Eye (tissue), 1 donor: Measurements from ENCODE around the gene GPR15.

Experiments
- DNase-seq: peaks from one replicate; pipeline ENCODE4 v3.0.0-alpha.2; 2015

GPR15 gene

DNA sequence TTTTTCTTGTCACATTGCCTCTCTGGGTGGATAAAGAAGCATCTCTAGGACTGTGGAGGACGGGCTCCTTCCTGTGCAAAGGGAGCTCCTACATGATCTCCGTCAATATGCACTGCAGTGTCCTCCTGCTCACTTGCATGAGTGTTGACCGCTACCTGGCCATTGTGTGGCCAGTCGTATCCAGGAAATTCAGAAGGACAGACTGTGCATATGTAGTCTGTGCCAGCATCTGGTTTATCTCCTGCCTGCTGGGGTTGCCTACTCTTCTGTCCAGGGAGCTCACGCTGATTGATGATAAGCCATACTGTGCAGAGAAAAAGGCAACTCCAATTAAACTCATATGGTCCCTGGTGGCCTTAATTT is 478 bp downstream of the GPR15 start:
- DNase-seq: no peak

DNA sequence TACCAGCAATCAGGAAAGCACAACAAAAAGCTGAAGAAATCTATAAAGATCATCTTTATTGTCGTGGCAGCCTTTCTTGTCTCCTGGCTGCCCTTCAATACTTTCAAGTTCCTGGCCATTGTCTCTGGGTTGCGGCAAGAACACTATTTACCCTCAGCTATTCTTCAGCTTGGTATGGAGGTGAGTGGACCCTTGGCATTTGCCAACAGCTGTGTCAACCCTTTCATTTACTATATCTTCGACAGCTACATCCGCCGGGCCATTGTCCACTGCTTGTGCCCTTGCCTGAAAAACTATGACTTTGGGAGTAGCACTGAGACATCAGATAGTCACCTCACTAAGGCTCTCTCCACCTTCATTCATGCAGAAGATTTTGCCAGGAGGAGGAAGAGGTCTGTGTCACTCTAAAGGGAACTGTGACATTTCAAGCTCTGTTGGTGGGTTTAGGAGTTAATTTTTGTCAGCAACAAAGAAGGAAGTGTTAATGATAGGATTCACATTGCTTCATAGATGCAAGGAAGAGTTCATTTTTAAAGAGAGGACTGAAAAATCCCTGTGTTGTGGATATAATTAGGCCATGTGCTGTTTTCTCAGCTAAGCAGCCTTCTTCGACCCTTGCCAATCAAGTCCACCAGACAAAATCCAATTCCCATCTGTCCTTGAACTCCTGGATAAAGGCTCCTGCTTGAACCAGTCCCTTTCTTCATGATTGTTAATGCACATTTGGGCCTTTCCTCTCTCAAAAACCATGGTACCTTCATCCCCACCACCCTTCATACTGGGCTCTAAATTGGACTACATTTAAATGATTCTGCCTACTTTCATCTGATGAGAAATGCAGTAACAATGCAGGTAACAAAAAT is 1.2 kb downstream of the GPR15 start:
- no peak for DNase-seq

DNA sequence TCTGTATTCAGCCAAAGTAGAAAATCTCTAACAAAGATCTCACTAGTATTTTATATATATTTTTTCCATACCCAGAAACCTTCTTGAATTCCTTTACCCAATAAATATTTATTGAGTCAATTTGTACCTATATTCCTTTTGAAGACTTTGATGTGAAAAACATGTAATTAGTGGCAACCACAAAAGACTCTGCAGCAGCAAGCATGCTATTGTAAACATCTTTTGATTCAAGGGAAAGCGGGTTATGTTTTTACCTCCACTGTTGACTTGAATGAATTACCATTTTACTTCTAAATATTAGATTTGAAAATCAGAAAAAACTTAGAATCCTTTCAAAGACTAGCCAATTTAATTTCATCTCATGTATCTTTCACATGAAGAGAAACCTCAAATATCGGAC is 2.4 kb downstream of the GPR15 start:
- no peak for DNase-seq

DNA sequence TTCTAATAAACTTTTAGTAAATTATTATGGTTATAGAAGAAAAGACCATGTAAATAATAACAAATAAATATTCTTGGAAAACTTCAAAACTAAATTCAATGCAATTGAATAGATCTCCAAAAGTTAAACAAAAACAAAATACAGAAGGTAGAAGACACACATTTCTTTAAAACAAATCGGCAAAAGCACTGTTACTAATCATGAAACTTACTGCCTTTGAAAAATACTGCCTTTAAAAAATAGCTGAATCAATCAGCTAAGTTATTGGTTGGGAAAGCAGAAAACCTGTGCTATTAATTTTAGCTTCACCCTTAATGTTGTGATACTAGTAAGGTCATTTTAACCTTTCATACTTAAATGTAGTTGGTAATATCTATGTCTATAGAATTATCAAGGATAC is 3.0 kb downstream of the GPR15 start:
- DNase-seq: no peak

DNA sequence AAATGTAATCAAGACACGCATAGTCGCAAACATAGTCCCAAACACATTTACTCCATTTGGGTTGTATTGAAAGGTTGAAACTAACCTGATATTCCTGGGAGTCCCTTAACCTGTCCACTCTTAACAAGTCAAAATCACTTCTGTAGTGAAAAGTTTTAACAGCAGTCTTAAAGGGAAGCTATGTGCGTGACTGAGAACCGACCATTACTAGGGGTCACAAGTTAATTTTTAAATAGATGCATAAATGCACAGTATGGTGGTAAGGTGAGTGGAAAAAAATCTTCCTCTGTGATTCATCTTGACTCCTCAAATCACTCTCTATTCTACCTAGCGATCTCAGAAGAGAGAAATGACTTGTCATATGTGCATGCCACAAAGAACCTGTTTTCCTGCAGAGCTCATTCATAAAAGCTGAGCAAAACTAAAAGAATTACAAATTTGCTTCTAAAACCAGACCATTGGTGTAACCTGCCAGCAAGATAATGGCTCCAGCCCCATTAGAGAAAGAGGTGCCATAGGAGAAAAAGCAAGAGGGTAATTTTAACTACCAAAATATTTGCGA is 4.8 kb downstream of the GPR15 start:
- no peak for DNase-seq

DNA sequence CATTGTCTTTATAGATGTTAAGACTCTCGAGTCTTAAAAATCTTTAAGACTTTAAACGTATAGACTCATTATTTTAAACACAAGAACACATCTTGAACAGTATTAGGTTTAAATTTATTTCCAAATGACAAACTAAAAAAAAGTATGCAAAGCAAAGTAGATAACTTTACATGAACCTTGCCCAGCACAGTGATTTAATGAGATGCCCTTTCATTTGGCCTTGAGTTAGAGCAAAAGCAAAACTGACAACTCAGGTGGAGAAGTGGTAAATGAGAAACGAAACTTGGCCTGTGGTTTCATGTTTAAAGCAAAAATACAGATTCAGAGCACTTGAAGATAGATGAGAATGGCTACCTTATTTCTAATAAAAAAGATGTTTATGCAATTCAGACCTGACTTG is 8.6 kb downstream of the GPR15 start:
- no peak for DNase-seq

DNA sequence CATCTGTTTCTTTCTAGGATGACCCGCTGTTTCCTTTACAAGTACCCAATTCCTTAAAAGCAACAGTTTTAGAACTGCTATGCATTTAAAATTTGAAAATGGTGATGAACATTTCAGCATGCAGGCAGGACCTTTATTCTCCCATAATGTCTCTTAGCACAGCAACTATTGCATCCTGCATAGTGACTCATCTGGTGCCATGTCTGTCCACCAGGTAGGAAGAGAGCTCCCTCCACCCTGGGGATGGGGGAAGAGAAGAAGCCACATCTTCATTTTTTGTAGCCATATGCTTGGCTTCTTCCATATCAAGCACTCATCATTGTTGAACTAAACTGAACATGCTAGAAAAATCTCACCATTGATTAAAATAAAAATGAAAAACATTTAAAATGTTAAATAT is 9.9 kb downstream of the GPR15 start:
- no peak for DNase-seq

DNA sequence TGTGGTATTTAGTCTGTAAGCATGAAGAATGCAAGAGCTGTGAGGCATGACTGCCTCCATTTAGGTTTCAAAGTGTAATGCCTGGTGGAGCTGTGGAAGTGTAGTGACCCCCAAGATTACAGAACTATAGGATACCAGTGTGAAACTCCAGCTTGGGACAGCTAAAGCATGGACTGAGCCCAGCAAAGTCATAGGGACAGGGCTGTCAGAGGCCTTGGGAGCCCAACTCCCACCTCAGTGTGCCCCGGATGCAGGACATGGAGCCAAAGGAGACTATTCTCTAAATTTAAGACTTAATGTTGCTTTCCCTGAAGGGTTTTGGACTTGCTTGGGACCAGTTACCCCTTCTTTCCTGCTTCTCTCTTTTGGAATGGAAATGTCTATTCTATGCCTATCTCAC is 10.8 kb downstream of the GPR15 start:
- DNase-seq: no peak

DNA sequence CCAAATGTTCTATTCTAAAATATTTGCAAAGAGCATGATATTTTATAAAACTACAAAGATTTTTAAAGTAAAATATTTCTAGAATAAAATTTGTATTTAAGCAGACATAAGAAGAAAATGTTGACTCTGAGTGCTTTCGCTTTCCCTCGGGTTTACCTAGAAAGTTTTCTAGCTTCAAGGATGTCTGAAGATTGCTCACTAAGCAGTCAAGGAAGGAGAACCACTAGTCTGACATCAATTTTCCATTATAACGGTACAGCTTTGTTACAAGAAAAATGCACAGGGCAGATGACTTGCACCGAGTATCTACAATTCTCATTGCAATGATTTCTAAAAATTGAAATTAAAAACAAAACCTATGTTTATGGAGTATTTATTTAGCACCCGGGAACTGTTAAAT is 14.2 kb downstream of the GPR15 start:
- DNase-seq: no peak

DNA sequence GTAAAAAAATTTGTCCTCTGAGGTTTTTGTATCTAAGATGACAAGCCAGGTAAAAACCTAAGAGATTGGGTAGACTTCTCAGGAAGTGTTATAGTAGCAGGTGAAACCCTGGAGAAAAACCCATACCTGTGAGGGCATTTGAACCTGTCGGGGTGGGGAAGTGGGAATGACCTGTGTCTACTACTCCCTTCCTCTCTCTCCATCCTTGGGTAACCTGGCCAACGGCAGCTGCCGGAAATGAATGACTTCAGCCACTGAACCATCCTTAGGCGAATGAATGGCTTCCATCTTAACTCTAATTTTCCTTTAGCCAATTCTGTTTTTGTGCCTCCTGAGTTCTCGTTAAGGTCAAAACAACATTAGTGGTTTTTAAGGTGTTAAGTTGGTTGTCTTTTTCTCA is 16.8 kb downstream of the GPR15 start:
- no peak for DNase-seq

DNA sequence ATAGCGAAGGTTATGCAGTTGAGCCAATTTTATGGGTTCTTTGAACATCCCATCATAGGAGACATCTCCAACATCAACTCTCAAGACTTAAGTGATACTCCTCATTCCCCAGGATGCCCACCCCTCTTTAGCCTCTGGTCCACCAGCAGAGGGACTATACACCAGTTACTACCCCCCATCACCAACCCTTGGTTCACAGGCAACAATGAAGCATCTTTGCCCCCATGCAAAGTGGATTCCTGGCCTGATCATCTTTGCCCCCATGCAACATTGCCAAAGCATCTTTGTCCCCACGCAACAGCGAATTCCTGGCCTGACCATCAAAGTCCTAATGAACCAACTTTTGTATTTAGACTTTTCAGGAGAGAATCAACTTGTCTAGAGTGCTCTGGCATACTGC is 19.1 kb downstream of the GPR15 start:
- DNase-seq: no peak

DNA sequence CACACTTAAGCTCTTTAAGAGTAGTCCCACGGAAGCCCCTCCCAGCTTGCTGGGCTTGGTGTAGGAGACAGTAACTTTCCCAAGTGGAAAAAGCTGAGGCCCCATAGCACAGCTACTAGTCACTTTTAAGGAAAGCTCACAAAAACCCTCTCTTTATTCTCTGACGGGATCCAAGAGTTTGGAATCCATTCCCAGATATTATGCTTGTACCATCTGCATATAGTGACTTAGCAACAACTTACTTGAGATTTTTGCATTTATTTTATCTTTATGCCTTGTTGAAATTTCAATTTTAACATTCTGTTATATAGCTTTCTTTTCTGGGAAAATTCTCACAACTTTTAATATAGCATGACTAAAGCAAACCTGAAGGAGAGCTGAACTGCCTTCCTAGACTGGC is 19.5 kb downstream of the GPR15 start:
- DNase-seq: no peak

DNA sequence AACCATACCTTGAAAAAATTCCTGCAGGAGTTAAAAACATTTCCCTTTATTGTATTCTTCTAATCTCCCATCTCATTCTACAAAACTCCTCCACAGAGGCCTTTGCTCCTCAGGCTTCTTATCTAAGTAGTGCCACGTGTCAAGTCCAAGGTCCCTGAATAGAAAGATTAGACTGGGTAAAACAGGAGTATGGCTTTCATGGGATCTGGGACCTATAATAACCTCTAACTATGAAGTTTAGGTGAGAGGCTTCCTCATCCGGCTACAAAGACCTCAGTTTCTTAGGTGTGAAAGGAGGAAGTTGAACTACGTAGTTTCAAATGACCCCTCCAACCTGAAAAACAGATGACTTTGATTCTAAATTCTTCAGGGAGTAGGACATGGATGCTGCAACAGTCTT is 20.0 kb downstream of the GPR15 start:
- no peak for DNase-seq

DNA sequence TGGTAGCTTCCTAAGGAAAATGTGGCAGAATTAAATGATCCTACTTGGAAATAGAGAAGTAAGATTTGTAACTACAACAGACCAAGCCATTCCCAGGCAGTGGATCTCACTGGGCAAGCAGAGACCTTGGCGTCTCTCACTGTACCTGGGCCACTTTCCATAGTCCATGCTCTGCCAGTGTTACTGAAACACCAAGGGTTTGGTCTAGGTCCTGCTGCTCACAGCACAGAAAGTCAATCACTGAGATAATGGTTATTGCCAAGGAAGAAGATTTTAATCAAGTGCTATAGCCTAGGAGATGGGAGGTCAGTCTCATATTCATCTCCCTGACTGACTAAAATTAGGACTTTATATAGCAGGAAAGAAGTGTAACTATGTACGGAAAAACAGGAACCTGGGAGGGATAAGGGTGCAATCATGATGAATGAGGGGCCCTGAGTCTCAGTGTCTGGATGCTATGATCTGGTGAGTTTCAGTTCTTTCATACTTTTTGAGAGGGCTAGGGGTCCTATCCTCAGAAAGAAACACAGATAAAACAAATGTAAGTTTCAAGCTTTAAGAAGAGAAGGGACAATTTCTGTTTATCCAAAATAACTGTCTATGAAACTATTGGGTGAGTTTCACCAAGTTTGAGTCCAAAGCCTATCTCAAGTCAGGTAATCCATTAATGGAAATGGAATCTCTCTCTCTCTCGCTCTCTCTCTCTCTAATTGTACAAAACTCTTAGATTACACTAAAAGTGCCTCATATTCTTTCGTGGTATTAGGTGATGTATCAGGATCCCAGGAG is 20.6 kb downstream of the GPR15 start:
- DNase-seq: no peak

DNA sequence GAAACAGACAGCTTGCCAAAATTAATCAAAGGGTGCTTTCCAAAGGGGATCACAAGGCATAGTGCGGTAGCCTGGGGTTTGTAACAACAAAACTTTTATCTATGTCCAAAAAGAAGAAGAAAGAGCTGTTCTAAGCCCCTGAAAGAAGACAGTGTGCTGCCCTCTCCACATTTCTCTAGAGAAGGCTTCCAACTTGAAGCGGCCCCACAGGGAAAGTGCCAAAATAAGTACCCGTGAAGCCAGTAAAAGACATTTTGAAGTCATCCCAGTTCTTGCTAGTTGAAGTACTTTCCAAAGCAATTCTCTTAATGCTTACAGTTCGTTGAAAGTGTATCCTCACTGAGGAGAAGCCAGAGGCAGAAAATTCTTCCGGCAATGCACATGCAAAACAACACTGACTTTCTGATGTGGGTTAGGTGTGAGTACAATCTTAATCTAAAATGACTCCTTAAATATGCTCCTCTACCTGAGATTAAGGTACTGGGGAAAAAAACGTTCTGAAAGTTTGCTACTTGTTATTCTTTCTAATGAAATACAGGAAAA is 21.3 kb downstream of the GPR15 start:
- no peak for DNase-seq

DNA sequence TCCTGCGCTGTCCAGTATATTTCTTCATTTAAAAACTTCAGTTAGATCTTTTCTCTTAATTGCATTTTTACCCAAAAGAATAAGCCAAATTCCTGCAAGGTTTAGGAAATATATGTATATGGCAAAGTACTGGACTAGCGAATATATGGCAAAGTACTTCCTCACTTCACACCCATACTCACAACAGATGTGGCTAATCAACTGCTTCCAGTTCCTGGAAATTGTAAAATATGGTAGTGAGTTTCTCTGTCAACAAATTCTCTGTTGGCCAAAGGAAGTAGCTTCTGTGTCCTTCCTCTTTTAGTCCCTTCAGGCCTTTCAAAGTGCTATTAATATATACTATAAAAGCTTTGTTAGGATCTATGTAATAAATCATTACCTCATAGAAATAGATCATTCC is 22.0 kb downstream of the GPR15 start:
- DNase-seq: no peak

DNA sequence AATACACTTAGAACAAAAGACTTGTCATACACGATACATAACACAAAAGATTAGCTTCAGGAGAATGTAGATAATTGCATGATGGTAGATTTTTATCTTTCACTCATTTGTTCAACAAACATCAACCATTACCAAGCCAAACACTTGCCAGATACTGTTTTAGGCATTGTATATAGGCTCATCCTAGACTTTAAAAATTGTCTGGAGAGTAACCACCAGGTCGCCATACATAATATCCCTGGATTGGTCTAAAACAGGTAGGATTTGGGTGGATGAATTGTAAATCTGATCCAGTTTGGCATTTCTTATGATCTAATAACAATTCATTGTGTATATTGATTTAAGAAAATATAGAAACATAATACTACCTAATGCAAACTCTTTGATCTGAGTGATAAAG is 22.8 kb downstream of the GPR15 start:
- no peak for DNase-seq

DNA sequence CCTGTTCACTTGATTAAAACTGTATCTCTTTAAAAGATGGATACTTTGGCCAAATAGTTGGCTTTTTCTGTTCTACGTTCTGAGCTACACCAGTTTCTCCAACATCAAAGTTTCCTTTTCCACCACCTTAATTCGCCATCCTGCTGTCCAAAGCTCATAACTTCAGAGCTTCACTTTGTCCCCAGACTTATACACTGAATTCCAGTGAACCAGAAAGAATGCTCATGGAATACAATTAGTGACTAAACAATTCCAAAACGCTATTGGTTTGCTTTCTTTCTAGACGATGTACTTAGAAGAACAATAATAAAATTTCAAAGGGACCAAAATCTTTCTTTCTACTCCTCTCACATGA is 23.2 kb downstream of the GPR15 start:
- DNase-seq: no peak

DNA sequence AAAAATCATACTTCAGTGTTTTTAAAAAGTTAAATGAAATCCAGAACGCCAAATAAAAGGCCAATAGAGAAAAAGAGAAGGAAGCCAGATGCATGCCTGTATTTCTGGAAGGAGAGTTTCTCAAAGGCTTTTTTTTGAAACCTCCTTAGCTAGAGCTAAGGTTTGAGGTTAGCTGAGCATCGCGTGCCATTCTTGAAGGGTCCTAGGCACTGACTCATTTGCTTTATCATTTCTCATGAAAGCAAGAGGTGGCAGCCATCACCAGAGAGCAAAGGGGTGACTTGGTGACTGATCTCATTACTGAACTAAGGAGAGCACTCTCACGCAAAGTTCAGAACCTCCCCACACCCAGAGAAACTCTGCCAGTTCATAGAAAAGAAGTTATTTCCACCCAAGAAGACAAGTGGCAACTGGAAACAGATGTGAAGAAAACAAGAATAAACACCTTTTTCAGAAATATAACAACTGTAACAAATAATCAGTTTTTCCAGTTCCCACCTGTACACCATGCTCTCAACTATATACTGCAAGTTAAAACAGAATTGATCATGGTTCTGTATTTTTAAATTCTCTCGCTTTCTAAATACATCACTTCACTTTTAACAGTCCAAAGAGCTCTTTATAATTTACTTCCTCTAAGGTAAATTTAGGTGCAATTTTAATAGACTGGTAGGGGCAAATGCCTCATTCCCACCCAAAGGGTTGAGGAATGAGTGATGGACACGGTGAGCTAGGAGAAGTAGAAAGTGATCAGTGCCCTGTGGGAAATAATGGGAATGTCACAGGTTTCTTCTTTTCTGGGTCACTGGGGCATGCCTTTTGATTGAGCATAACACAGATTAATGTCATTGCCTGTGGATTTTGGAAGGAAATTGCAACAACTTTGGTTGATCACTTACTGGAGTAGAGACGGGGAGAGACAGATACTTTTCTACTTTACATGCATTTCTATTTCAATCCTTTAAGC is 24.7 kb downstream of the GPR15 start:
- DNase-seq: no peak

DNA sequence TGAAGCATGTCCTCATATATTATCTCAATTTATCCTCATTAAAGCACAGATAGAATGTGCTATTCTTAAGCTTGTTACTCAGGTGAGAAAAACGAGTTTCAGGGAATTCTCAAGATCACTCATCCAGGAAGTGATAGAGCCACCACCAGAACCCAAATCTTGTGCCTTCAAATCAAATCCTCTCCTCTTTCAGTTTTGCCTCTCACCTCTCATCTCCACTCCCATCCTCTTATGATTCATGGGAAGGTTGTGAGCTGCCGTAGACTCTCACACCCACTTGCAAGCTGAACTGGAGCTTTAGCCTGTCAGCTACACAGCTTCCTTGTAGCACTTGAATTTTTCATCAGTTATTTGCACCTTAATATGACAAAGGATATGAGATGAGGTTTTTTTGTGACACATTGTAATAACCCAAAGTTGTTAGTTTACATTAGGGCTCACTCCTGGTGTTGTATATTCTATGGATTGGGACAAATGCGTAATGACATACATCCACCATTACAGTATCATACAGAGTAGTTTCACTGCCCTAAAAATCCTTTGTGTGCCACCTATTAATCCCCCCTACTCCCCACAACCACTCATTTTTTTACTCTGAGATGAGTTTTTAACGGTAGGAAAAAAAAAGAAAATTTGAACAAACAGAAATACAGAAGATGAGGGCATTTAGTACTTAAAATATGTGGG is 25.7 kb downstream of the GPR15 start:
- no peak for DNase-seq

DNA sequence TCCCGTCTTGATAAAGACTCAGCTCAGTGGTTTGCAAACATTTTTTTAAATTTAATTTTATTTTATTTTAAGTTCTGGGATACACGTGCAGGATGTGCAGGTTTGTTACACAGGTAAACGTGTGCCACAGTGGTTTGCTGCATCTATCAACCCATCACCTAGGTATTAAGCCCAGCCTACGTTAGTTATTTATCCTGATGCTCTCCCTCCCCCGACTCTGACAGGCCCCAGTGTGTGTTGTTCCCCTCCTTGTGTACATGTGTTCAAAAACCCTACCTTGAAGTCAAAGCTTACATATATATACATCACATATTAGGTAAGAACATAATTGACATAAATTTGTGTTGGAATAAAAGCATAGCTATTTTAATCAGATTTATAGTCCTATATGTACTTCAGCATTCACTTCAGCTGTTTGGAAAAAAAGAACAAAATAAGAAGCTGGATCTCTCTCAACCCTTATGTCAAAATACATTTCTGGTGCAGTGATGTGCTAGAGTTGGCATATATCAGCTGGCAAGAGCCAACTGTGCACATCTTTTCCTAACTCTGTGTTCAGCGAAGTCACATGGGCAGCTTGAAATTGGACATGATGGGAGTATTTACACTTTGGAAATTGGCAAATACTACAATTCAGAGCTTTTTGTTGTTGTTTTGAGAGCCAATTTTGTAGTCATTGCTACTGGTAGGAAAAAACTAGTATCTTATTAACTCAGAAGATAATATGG is 26.5 kb downstream of the GPR15 start:
- DNase-seq: no peak
